K562 (cell line): ENCODE data around the gene RRAS. TPM values are rescaled to one million over a fixed set of nuclear protein-coding genes. Genes with fewer than 3 reads are reported as not detected.

Experiments
- ATF2 ChIP-seq: sonication (generic); formaldehyde crosslinking; IDR thresholded peaks from 2 replicates; pipeline ENCODE4 v1.8.1; 2022; ENCODE audit warnings: missing genetic modification reagents
- CHD7 ChIP-seq: fragments of 200-600 bp; sonication (generic); IDR thresholded peaks from one replicate; pipeline ENCODE4 v1.6.1; 2012; ENCODE audit warnings: mild to moderate bottlenecking, low read depth, low read length, inconsistent platforms
- MBD1 ChIP-seq: fragments of 250-450 bp; sonication (Bioruptor Pico); IDR thresholded peaks from 2 replicates; pipeline ENCODE4 v1.8.0; 2022; ENCODE audit warnings: inconsistent platforms
- MTA1 ChIP-seq: fragments of 450-650 bp; IDR thresholded peaks from 2 replicates; pipeline ENCODE4 v1.6.1; 2017; ENCODE audit warnings: borderline replicate concordance
- RNF2 ChIP-seq: sonication (generic); IDR thresholded peaks from 2 replicates; pipeline ENCODE4 v1.6.1; 2016
- STAG1 ChIP-seq: sonication (generic); formaldehyde crosslinking; IDR thresholded peaks from 2 replicates; pipeline ENCODE4 v1.5.0; 2020; ENCODE audit warnings: missing genetic modification reagents, borderline replicate concordance
- ZBTB26 ChIP-seq: fragments of 450-650 bp; formaldehyde crosslinking; IDR thresholded peaks from 2 replicates; pipeline ENCODE4 v1.4.0; 2022; ENCODE audit warnings: missing genetic modification characterization
- ZNF124 ChIP-seq: sonication (generic); formaldehyde crosslinking; IDR thresholded peaks from 2 replicates; pipeline ENCODE4 v1.8.1; 2022; ENCODE audit warnings: missing genetic modification reagents
- ZNF449 ChIP-seq: fragments of 250-450 bp; sonication (Bioruptor Pico); IDR thresholded peaks from 2 replicates; pipeline ENCODE4 v1.8.0; 2022; ENCODE audit warnings: moderate library complexity, mild to moderate bottlenecking, inconsistent platforms
- polyA plus RNA-seq, 8 experiments: library from polyadenylated mRNA; depleted of rRNA in 4 of 8; stranded (reverse) in 5 of 8; unstranded in 3 of 8; fragments of >200 nt; fragmentation: Nextera tagmentation in 2 of 8; fragmentation: Illumina TruSeq in 1 of 8; extraction: Ambion mirVana in 2 of 8; extraction: Trizol in 1 of 8; gene quantifications; 2 replicates each; pipeline versions ENCODE4 v1.2.1 to v1.2.3, GENCODE V29; 2011 to 2014; ENCODE audit warnings: inconsistent platforms in 1 of 8, missing spikeins in 1 of 8
- total RNA-seq, 7 experiments: library from RNA; depleted of rRNA in 6 of 7; stranded (reverse); fragments of >200 nt in 6 of 7; fragmentation: Illumina TruSeq in 2 of 7; extraction: Trizol in 2 of 7; gene quantifications; 2 replicates each; pipeline versions ENCODE4 v1.2.1 to v1.2.3, GENCODE V29; 2011 to 2021; ENCODE audit warnings: low replicate concordance in 1 of 7

Gene RRAS
- total and polyA plus RNA-seq, 9 of the 15 experiments (the other 6 are each of a cell fraction or from before 2014, with no cell fraction given): 0.70 to 17.3 (median 8.2) TPM

- TF ChIP-seq RNF2 (no peak), STAG1 (CRISPR knock-in tag) (no peak), MTA1 (no peak), ZNF124 (CRISPR knock-in tag) (no peak), ZBTB26 (CRISPR knock-in tag) (no peak), ZNF449 (CRISPR knock-in tag) (no peak), ATF2 (CRISPR knock-in tag) (no peak), CHD7 (no peak), MBD1 (CRISPR knock-in tag) (no peak)
These were observed 49.6 kb downstream of the RRAS start (continued) for GRCh38 chr19:49590071-49590970.
